ENCODE results near the gene ADH6.
"Not testable (repeated sequence)": the region's sequence is repeated elsewhere in the genome, so short reads cannot be mapped to it uniquely, and the experiment has no call there.

Gene ADH6

GRCh38 chr4:99219072-99219471 is at the start of gene ADH6:
ADH6 (minus strand) TSS chr4:99219246; CDS start chr4:99219152, 94 bp downstream.
- peak within 1 kb of the TSS; percentile 12 for H3K27ac ChIP-seq (ENCODE audit: low read length)
- H3K36me3 ChIP-seq (ENCODE audit: control insufficient read depth in 1 of 2, insufficient read depth in 2 of 2, low read length in 2 of 2), result no peaks in the 10 kb centered on the region
- peak within 1 kb of the TSS in 1 of 2 donors; percentile 41 for H3K4me3 ChIP-seq (ENCODE audit: low read depth in 1 of 2, low read length in 2 of 2)
- peaks cover 0 to 3% of the 10 kb centered on the region in 2 donors for H3K9me3 ChIP-seq (ENCODE audit: control insufficient read depth in 1 of 2, low read length in 2 of 2)
- peaks cover 0 to 3% of the 10 kb centered on the region in 2 donors for H3K4me1 ChIP-seq (ENCODE audit: control insufficient read depth in 1 of 2, insufficient read depth in 2 of 2, low read length in 2 of 2)
- no peaks in the 10 kb centered on the region for H3K27me3 ChIP-seq (ENCODE audit: low read depth, low read length)

GRCh38 chr4:99264927-99265326 is 45.9 kb upstream of the ADH6 start:
- Histone ChIP-seq H3K4me3 (ENCODE audit: low read depth in 1 of 2, low read length in 2 of 2) (no peak overlapping the region), H3K36me3 (ENCODE audit: control insufficient read depth in 1 of 2, insufficient read depth in 2 of 2, low read length in 2 of 2) (no peaks in the 10 kb centered on the region), H3K27ac (ENCODE audit: low read length) (no peak overlapping the region), H3K27me3 (ENCODE audit: low read depth, low read length) (no peaks in the 10 kb centered on the region), H3K9me3 (ENCODE audit: control insufficient read depth in 1 of 2, low read length in 2 of 2) (no peaks in the 10 kb centered on the region), H3K4me1 (ENCODE audit: control insufficient read depth in 1 of 2, insufficient read depth in 2 of 2, low read length in 2 of 2) (no peaks in the 10 kb centered on the region)

GRCh38 chr4:99252746-99253145 is 33.7 kb upstream of the ADH6 start:
- Histone ChIP-seq H3K27ac (ENCODE audit: low read length) (no peak overlapping the region), H3K4me3 (ENCODE audit: low read depth in 1 of 2, low read length in 2 of 2) (no peak overlapping the region), H3K36me3 (ENCODE audit: control insufficient read depth in 1 of 2, insufficient read depth in 2 of 2, low read length in 2 of 2) (no peaks in the 10 kb centered on the region), H3K9me3 (ENCODE audit: control insufficient read depth in 1 of 2, low read length in 2 of 2) (no peaks in the 10 kb centered on the region), H3K27me3 (ENCODE audit: low read depth, low read length) (no peaks in the 10 kb centered on the region), H3K4me1 (ENCODE audit: control insufficient read depth in 1 of 2, insufficient read depth in 2 of 2, low read length in 2 of 2) (peaks cover 0 to 4% of the 10 kb centered on the region in 2 donors)

GRCh38 chr4:99248714-99249113 is 29.7 kb upstream of the ADH6 start:
- Histone ChIP-seq H3K4me1 (ENCODE audit: control insufficient read depth in 1 of 2, insufficient read depth in 2 of 2, low read length in 2 of 2) (peaks cover 0 to 4% of the 10 kb centered on the region in 2 donors), H3K27ac (ENCODE audit: low read length) (no peak overlapping the region), H3K36me3 (ENCODE audit: control insufficient read depth in 1 of 2, insufficient read depth in 2 of 2, low read length in 2 of 2) (no peaks in the 10 kb centered on the region), H3K27me3 (ENCODE audit: low read depth, low read length) (no peaks in the 10 kb centered on the region), H3K4me3 (ENCODE audit: low read depth in 1 of 2, low read length in 2 of 2) (no peak overlapping the region), H3K9me3 (ENCODE audit: control insufficient read depth in 1 of 2, low read length in 2 of 2) (peaks cover 0 to 16% of the 10 kb centered on the region in 2 donors)

- Histone ChIP-seq H3K27me3 (ENCODE audit: low read depth, low read length) (no peaks in the 10 kb centered on the region), H3K36me3 (ENCODE audit: control insufficient read depth in 1 of 2, insufficient read depth in 2 of 2, low read length in 2 of 2) (peaks cover 0 to 5% of the 10 kb centered on the region in 2 donors), H3K9me3 (ENCODE audit: control insufficient read depth in 1 of 2, low read length in 2 of 2) (peaks cover 0 to 5% of the 10 kb centered on the region in 2 donors), H3K4me3 (ENCODE audit: low read depth in 1 of 2, low read length in 2 of 2) (no peak overlapping the region), H3K4me1 (ENCODE audit: control insufficient read depth in 1 of 2, insufficient read depth in 2 of 2, low read length in 2 of 2) (no peaks in the 10 kb centered on the region), H3K27ac (ENCODE audit: low read length) (no peak overlapping the region)
Measured at GRCh38 chr4:99235955-99236354, 16.9 kb upstream of the ADH6 start.

DNA sequence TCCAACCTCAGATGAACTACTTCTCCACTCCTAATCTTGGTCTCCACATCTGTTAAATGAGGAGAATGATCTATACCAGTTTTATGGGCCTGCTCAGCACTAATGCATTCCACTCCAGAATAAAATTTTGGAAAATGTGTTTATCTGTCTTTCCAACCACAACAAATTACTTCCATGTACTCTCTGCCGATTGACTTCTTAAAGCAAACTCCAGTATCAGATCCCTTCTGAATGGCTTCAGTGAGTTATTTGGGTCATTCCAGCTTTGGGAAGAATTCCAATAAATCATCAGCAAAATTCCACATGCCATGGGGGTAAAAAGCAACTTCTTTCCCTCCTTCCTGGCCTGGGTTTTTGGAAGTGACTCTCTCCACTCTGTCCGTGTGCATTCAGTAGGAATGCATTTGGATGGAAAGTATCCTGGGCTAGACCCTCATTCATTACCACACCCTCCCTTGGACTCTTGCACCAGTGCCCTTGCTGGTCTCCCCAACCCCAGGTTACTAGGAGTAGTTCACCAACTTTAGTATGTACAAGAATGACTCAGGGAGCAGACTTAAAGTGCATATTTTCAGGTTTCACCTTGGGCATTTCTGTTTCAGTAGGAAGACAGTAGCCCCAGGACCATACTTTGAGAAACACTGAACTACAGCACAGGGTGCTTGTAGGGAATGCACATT is 15.4 kb upstream of the ADH6 start:
- H3K4me1 ChIP-seq (ENCODE audit: control insufficient read depth in 1 of 2, insufficient read depth in 2 of 2, low read length in 2 of 2), result no peaks in the 10 kb centered on the region
- peaks cover 0 to 5% of the 10 kb centered on the region in 2 donors for H3K36me3 ChIP-seq (ENCODE audit: control insufficient read depth in 1 of 2, insufficient read depth in 2 of 2, low read length in 2 of 2)
- H3K4me3 ChIP-seq (ENCODE audit: low read depth in 1 of 2, low read length in 2 of 2), result no peak overlapping the region
- no peak overlapping the region for H3K27ac ChIP-seq (ENCODE audit: low read length)
- no peaks in the 10 kb centered on the region for H3K27me3 ChIP-seq (ENCODE audit: low read depth, low read length)
- H3K9me3 ChIP-seq (ENCODE audit: control insufficient read depth in 1 of 2, low read length in 2 of 2), result peaks cover 0 to 5% of the 10 kb centered on the region in 2 donors

DNA sequence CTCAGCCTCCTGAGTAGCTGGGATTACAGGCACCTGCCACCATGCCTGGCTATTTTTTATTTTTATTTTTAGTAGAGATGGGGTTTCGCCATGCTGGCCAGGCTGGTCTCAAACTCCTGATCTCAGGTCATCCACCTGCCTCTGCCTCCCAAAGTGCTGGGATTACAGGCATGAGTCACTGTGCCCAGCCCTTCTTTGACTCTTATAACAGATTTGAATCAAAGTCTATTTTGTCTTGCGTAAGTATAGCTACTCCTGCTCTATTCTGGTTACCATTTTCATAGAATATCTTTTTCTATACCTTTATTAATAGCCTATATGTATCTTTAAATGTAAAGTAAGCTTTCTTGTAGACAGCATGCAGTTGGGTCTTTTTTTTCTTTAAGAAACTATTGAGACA is 14.4 kb upstream of the ADH6 start:
- not testable (repeated sequence) for H3K27me3 ChIP-seq (ENCODE audit: low read depth, low read length); H3K4me3 ChIP-seq (ENCODE audit: low read depth in 1 of 2, low read length in 2 of 2); H3K27ac ChIP-seq (ENCODE audit: low read length); H3K9me3 ChIP-seq (ENCODE audit: control insufficient read depth in 1 of 2, low read length in 2 of 2); H3K36me3 ChIP-seq (ENCODE audit: control insufficient read depth in 1 of 2, insufficient read depth in 2 of 2, low read length in 2 of 2); H3K4me1 ChIP-seq (ENCODE audit: control insufficient read depth in 1 of 2, insufficient read depth in 2 of 2, low read length in 2 of 2)

DNA sequence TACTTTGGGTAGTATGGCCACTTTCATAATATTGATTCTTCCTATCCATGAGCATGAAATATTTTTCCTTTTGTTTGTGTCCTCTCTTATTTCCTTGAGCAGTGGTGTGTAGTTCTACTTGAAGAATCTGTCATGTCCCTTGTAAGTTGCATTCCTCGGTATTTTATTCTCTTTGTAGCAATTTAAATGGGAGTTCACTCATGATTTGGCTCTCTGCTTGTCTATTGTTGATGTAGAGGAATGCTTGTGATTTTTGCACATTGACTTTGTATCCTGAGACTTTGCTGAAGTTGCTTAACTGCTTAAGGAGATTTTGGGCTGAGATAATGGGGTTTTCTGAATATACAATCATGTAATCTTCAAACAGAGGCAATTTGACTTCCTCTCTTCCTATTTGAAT is 9.7 kb upstream of the ADH6 start:
- H3K4me3 ChIP-seq (ENCODE audit: low read depth in 1 of 2, low read length in 2 of 2); H3K4me1 ChIP-seq (ENCODE audit: control insufficient read depth in 1 of 2, insufficient read depth in 2 of 2, low read length in 2 of 2); H3K36me3 ChIP-seq (ENCODE audit: control insufficient read depth in 1 of 2, insufficient read depth in 2 of 2, low read length in 2 of 2); H3K27ac ChIP-seq (ENCODE audit: low read length); H3K27me3 ChIP-seq (ENCODE audit: low read depth, low read length); H3K9me3 ChIP-seq (ENCODE audit: control insufficient read depth in 1 of 2, low read length in 2 of 2): not testable (repeated sequence)

DNA sequence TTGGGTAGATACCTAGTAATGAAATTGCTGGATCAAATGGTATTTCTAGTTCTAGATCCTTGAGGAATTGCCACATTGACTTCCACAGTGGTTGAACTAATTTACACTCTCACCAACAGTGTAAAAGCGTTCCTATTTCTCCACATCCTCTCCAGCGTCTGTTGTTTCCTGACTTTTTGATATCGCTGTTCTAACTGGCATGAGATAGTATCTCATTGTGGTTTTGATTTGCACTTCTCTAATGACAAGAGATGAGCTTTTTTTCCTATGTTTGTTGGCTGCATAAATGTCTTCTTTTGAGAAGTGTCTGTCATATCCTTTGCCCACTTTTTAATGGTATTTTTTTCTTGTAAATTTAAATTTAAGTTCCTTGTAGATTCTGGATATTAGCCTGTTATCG is 8.6 kb upstream of the ADH6 start:
- not testable (repeated sequence) for H3K27ac ChIP-seq (ENCODE audit: low read length); H3K4me1 ChIP-seq (ENCODE audit: control insufficient read depth in 1 of 2, insufficient read depth in 2 of 2, low read length in 2 of 2); H3K36me3 ChIP-seq (ENCODE audit: control insufficient read depth in 1 of 2, insufficient read depth in 2 of 2, low read length in 2 of 2); H3K27me3 ChIP-seq (ENCODE audit: low read depth, low read length); H3K4me3 ChIP-seq (ENCODE audit: low read depth in 1 of 2, low read length in 2 of 2); H3K9me3 ChIP-seq (ENCODE audit: control insufficient read depth in 1 of 2, low read length in 2 of 2)

- Histone ChIP-seq H3K27ac (ENCODE audit: low read length) (no peak overlapping the region), H3K4me1 (ENCODE audit: control insufficient read depth in 1 of 2, insufficient read depth in 2 of 2, low read length in 2 of 2) (peaks cover 0 to 3% of the 10 kb centered on the region in 2 donors), H3K9me3 (ENCODE audit: control insufficient read depth in 1 of 2, low read length in 2 of 2) (peaks cover 0 to 3% of the 10 kb centered on the region in 2 donors), H3K4me3 (ENCODE audit: low read depth in 1 of 2, low read length in 2 of 2) (no peak overlapping the region), H3K27me3 (ENCODE audit: low read depth, low read length) (no peaks in the 10 kb centered on the region), H3K36me3 (ENCODE audit: control insufficient read depth in 1 of 2, insufficient read depth in 2 of 2, low read length in 2 of 2) (no peaks in the 10 kb centered on the region)
Measured at GRCh38 chr4:99221980-99222379, 2.9 kb upstream of the ADH6 start.

- Histone ChIP-seq H3K27ac (ENCODE audit: low read length) (no peak overlapping the region), H3K4me3 (ENCODE audit: low read depth in 1 of 2, low read length in 2 of 2) (no peak overlapping the region), H3K27me3 (ENCODE audit: low read depth, low read length) (no peaks in the 10 kb centered on the region), H3K36me3 (ENCODE audit: control insufficient read depth in 1 of 2, insufficient read depth in 2 of 2, low read length in 2 of 2) (no peaks in the 10 kb centered on the region), H3K4me1 (ENCODE audit: control insufficient read depth in 1 of 2, insufficient read depth in 2 of 2, low read length in 2 of 2) (peaks cover 0 to 3% of the 10 kb centered on the region in 2 donors), H3K9me3 (ENCODE audit: control insufficient read depth in 1 of 2, low read length in 2 of 2) (peaks cover 0 to 3% of the 10 kb centered on the region in 2 donors)
Measured at GRCh38 chr4:99219479-99219878, 433 bp upstream of the ADH6 start.

- H3K9me3 ChIP-seq (ENCODE audit: control insufficient read depth in 1 of 2, low read length in 2 of 2), result peaks cover 0 to 3% of the 10 kb centered on the region in 2 donors
- no peak overlapping the region for H3K27ac ChIP-seq (ENCODE audit: low read length)
- H3K27me3 ChIP-seq (ENCODE audit: low read depth, low read length), result no peaks in the 10 kb centered on the region
- H3K4me3 ChIP-seq (ENCODE audit: low read depth in 1 of 2, low read length in 2 of 2), result no peak overlapping the region
- no peaks in the 10 kb centered on the region for H3K36me3 ChIP-seq (ENCODE audit: control insufficient read depth in 1 of 2, insufficient read depth in 2 of 2, low read length in 2 of 2)
- peaks cover 0 to 3% of the 10 kb centered on the region in 2 donors for H3K4me1 ChIP-seq (ENCODE audit: control insufficient read depth in 1 of 2, insufficient read depth in 2 of 2, low read length in 2 of 2)
Measured at GRCh38 chr4:99215521-99215920, 3.5 kb downstream of the ADH6 start.
